K562 (cell line): ENCODE measurements around the gene UBXN11. TPM values are rescaled to one million over a fixed set of nuclear protein-coding genes. Genes with fewer than 3 reads are reported as not detected.
A peak's percentile ranks its signal among the peaks of the same experiment; 100 is the strongest.

Experiments used
- ATAC-seq: fragments of 200-7000 bp; cut with Tn5 transposase; 3 replicates; pipeline ENCODE4 v1.9.1; 2020; ENCODE audit warnings: moderate library complexity
- BruUV-seq: library from RNA; stranded (reverse); fragments of 400-500 nt; replicated peaks from 2 replicates; lab custom pipeline; 2021; lab: Mats Ljungman, UMichigan
- CTCF ChIA-PET: fragments of 300-600 bp; formaldehyde crosslinking; extraction: SDS; loops from one replicate; lab custom pipeline; 2021; ENCODE audit warnings: low intra/inter-chr PET ratio; lab: Yijun Ruan, JAX
- POLR2A ChIA-PET: fragments of 300-600, 350-650 bp; sonication (Branson Sonifier 250); formaldehyde crosslinking; extraction: SDS; loops from one replicate; lab custom pipeline; 2021; ENCODE audit warnings: antibody characterized with exemption, inconsistent platforms; lab: Yijun Ruan, JAX
- DNase-seq, 4 experiments: peaks; one replicate each; pipeline versions ENCODE4 v3.0.0 to v3.0.0-alpha.2; 2011 to 2018; ENCODE audit warnings: low spot score in 3 of 4, mixed read lengths in 3 of 4; ENCODE audit errors: extremely low read depth in 1 of 4
- FAIRE-seq: peaks from 2 replicates; lab custom pipeline; 2011; peaks lifted over from hg19 to GRCh38; lab: Jason Lieb, UNC
- H2AFZ ChIP-seq: 2 replicates; pipeline ENCODE4 v1.6.0; 2011; ENCODE audit warnings: low read depth, low read length, control low read depth, inconsistent platforms
- H3K27ac ChIP-seq: fragments of 200-600 bp; 3 replicates; pipeline ENCODE4 v1.8.0; 2011; ENCODE audit warnings: low read depth, mild to moderate bottlenecking, control low read depth, inconsistent platforms, low read length, moderate library complexity, mixed read lengths; ENCODE audit errors: extremely low read depth
- H3K27me3 ChIP-seq, 2 experiments: fragments of 300-600 bp in 1 of 2; 2 replicates in 1 of 2; 3 replicates in 1 of 2; pipeline versions ENCODE4 v1.6.0 to v1.8.0; 2011; ENCODE audit warnings: inconsistent platforms in 2 of 2, low read length in 2 of 2, mild to moderate bottlenecking in 1 of 2, mixed read lengths in 1 of 2, moderate library complexity in 1 of 2; ENCODE audit not compliant: control insufficient read depth in 2 of 2, insufficient read depth in 2 of 2
- H3K36me3 ChIP-seq: fragments of 300-600 bp; 3 replicates; pipeline ENCODE4 v1.8.0; 2011; ENCODE audit warnings: mild to moderate bottlenecking, low read length, inconsistent platforms; ENCODE audit not compliant: control insufficient read depth, insufficient read depth
- H3K4me1 ChIP-seq, 2 experiments: fragments of 200-600 bp in 1 of 2; replicated peaks in 1 of 2; 2 replicates in 1 of 2; 3 replicates in 1 of 2; pipeline versions ENCODE4 v1.5.1 to v1.8.0; 2011; ENCODE audit warnings: inconsistent platforms in 2 of 2, low read length in 2 of 2, mild to moderate bottlenecking in 1 of 2, mixed read lengths in 1 of 2, moderate library complexity in 1 of 2; ENCODE audit not compliant: control insufficient read depth in 2 of 2, insufficient read depth in 2 of 2
- H3K4me2 ChIP-seq: 2 replicates; pipeline ENCODE4 v1.6.1; 2011; ENCODE audit warnings: low read length, control low read depth, inconsistent platforms, mixed read lengths; ENCODE audit not compliant: insufficient read depth
- H3K4me3 ChIP-seq: fragments of 200-600 bp; sonication (generic), shearing (Covaris generic); 2 replicates; pipeline ENCODE4 v1.5.1; 2016; ENCODE audit warnings: control low read depth, inconsistent platforms
- H3K79me2 ChIP-seq: fragments of 200-600 bp; 3 replicates; pipeline ENCODE4 v1.8.0; 2011; ENCODE audit warnings: low read length, inconsistent platforms; ENCODE audit not compliant: control insufficient read depth, insufficient read depth
- H3K9ac ChIP-seq, 2 experiments: 2 replicates each; pipeline versions ENCODE4 v1.6.0 to v1.6.1; 2011; ENCODE audit warnings: low read depth in 2 of 2, low read length in 2 of 2, control low read depth in 1 of 2, inconsistent platforms in 1 of 2, mild to moderate bottlenecking in 1 of 2, mixed read lengths in 1 of 2; ENCODE audit not compliant: insufficient read depth in 1 of 2
- H3K9me1 ChIP-seq: one replicate; pipeline ENCODE4 v1.6.0; 2011; ENCODE audit warnings: inconsistent platforms, mild to moderate bottlenecking, low read length, moderate library complexity; ENCODE audit not compliant: control insufficient read depth, insufficient read depth
- H3K9me3 ChIP-seq: replicated peaks from 2 replicates; pipeline ENCODE4 v1.5.1; 2011; ENCODE audit warnings: low read depth, low read length, inconsistent platforms; ENCODE audit not compliant: control insufficient read depth, insufficient read depth
- H4K20me1 ChIP-seq: replicated peaks from 2 replicates; pipeline ENCODE4 v1.6.1; 2011; ENCODE audit warnings: low read length, inconsistent platforms, mixed read lengths; ENCODE audit not compliant: control insufficient read depth, insufficient read depth
- ARHGAP35 ChIP-seq: fragments of 450-650 bp; IDR thresholded peaks from 2 replicates; pipeline ENCODE4 v1.6.1; 2018; ENCODE audit not compliant: partially characterized antibody
- CTBP1 ChIP-seq: fragments of 450-650 bp; IDR thresholded peaks from 2 replicates; pipeline ENCODE4 v1.6.1; 2016; ENCODE audit warnings: borderline replicate concordance
- HDAC1 ChIP-seq, 2 experiments: fragments of 450-650 bp; IDR thresholded peaks; 2 replicates each; pipeline ENCODE4 v1.6.1; 2016 to 2017; ENCODE audit warnings: inconsistent platforms in 1 of 2, mild to moderate bottlenecking in 1 of 2, moderate library complexity in 1 of 2
- MTA1 ChIP-seq: fragments of 450-650 bp; IDR thresholded peaks from 2 replicates; pipeline ENCODE4 v1.6.1; 2017; ENCODE audit warnings: borderline replicate concordance
- NR2C1 ChIP-seq, 2 experiments: fragments of 450-650 bp; IDR thresholded peaks; 2 replicates each; pipeline ENCODE4 v1.6.1; 2017; ENCODE audit warnings: mild to moderate bottlenecking in 2 of 2, antibody characterized with exemption in 1 of 2, inconsistent platforms in 1 of 2, missing compliant biosample characterization in 1 of 2, missing genetic modification characterization in 1 of 2
- PHB ChIP-seq: fragments of 250-450 bp; sonication (Bioruptor Pico); IDR thresholded peaks from 2 replicates; pipeline ENCODE4 v1.5.0; 2021
- SIN3B ChIP-seq: fragments of 450-650 bp; IDR thresholded peaks from 2 replicates; pipeline ENCODE4 v1.6.1; 2017; ENCODE audit warnings: low read depth, mild to moderate bottlenecking, moderate library complexity
- SNIP1 ChIP-seq: fragments of 450-650 bp; IDR thresholded peaks from 2 replicates; pipeline ENCODE4 v1.7.1; 2017; ENCODE audit warnings: low read depth, mild to moderate bottlenecking
- TSC22D4 ChIP-seq: fragments of 450-650 bp; IDR thresholded peaks from 2 replicates; pipeline ENCODE4 v1.6.1; 2016; ENCODE audit warnings: missing genetic modification characterization, missing biosample characterization, control low read depth
- ZBTB17 ChIP-seq: fragments of 450-650 bp; formaldehyde crosslinking; IDR thresholded peaks from 2 replicates; pipeline ENCODE4 v1.4.0; 2020; ENCODE audit warnings: mild to moderate bottlenecking
- ZNF316 ChIP-seq: fragments of 450-650 bp; IDR thresholded peaks from 2 replicates; pipeline ENCODE4 v1.6.1; 2016
- WGBS: fragments of 100-300 bp; shearing (Covaris generic); methylation state at CpG from one replicate; pipeline ENCODE4 v1.1.6; 2016; ENCODE audit warnings: low coverage, mixed read lengths; ENCODE audit not compliant: insufficient coverage; ENCODE audit errors: missing lambda C conversion rate; 5-methylcytosine and 5-hydroxymethylcytosine counted together
- in situ Hi-C: fragments of 300-500 bp; cut with MboI; formaldehyde crosslinking; loops from 4 replicates; pipeline ENCODE4 v1.15.0; 2018; ENCODE audit warnings: inconsistent platforms, mixed read lengths
- intact Hi-C: fragments of 100-400 bp; cut with micrococcal nuclease; formaldehyde crosslinking; loops from 2 replicates; pipeline ENCODE4 v1.14.2; 2022
- polyA plus RNA-seq, 8 experiments: library from polyadenylated mRNA; depleted of rRNA in 4 of 8; stranded (reverse) in 5 of 8; unstranded in 3 of 8; fragments of >200 nt; fragmentation: Nextera tagmentation in 2 of 8; fragmentation: Illumina TruSeq in 1 of 8; extraction: Ambion mirVana in 2 of 8; extraction: Trizol in 1 of 8; gene quantifications; 2 replicates each; pipeline versions ENCODE4 v1.2.1 to v1.2.3, GENCODE V29; 2011 to 2014; ENCODE audit warnings: inconsistent platforms in 1 of 8, missing spikeins in 1 of 8
- total RNA-seq, 7 experiments: library from RNA; depleted of rRNA in 6 of 7; stranded (reverse); fragments of >200 nt in 6 of 7; fragmentation: Illumina TruSeq in 2 of 7; extraction: Trizol in 2 of 7; gene quantifications; 2 replicates each; pipeline versions ENCODE4 v1.2.1 to v1.2.3, GENCODE V29; 2011 to 2021; ENCODE audit warnings: low replicate concordance in 1 of 7
- TF ChIP-seq, protein P1 (sequence below): sonication (generic); formaldehyde crosslinking; IDR thresholded peaks from 2 replicates; pipeline ENCODE4 v1.8.1; 2023; ENCODE audit warnings: missing genetic modification reagents, mild to moderate bottlenecking, borderline replicate concordance
- TF ChIP-seq, protein P2 (sequence below): fragments of 450-650 bp; formaldehyde crosslinking; IDR thresholded peaks from 2 replicates; pipeline ENCODE4 v1.4.0; 2020; ENCODE audit warnings: mild to moderate bottlenecking, mixed read lengths
- TF ChIP-seq, protein P3 (sequence below): fragments of 450-650 bp; formaldehyde crosslinking; IDR thresholded peaks from 2 replicates; pipeline ENCODE4 v1.4.0; 2022; ENCODE audit warnings: missing genetic modification characterization

Gene UBXN11
- total and polyA plus RNA-seq, 9 of the 15 experiments (the other 6 are each of a cell fraction or from before 2014, with no cell fraction given): 0.48 to 34.3 (median 11.3) TPM

DNA sequence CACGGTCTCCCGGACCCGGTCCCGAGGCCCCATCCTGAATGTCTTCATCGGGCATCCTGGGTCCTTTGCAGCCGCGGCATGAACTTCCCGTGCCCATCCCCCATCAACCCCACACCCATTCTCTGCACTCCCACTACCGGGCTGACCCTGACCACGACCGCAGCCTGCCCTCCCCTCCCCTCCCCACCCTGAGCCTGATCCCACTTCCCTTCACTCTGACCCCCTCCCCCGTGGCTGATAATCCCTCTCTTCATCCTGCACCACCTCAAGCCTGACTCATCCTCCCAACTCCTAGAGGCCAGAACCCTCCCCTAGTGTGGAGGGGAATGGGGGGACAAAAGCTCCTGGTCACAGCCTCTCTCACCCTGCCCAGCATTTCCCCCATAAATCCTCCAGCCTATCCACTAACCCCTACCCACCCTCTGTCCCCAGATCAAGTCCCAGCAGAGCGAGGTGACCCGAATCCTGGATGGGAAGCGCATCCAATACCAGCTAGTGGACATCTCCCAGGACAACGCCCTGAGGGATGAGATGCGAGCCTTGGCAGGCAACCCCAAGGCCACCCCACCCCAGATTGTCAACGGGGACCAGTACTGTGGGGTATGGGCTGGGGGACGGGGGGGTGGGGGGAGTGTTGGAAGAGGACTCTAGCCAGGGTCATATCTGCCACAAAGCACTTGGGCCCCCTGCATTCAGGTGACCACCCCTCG lies 25.9 kb downstream of the UBXN11 start:
- Histone ChIP-seq H3K36me3 (peaks cover 74% of the 10 kb centered on the region), H3K4me3 (peak overlapping the region; percentile 47), H3K27ac (peak overlapping the region; percentile 81), H3K9me1 (peaks cover 5% of the 10 kb centered on the region), H3K79me2 (peaks cover 24% of the 10 kb centered on the region; the same call in 2 of the 3 replicates), H3K9ac (peak overlapping the region; percentile 62 to 92), H3K9me3 (no peaks in the 10 kb centered on the region), H3K4me1 (peaks cover 83 to 85% of the 10 kb centered on the region in 2 experiments), H2AFZ (peak overlapping the region; percentile 71; the same call in 1 of the 2 replicates), H4K20me1 (0 out of 2 replicates have a peak, but pooled peaks cover 4% of the 10 kb centered on the region), H3K4me2 (peak overlapping the region; percentile 85), H3K27me3 (no peaks in the 10 kb centered on the region)
- intact Hi-C loops: no loop called here
- WGBS: 57% methylated on average over 8 of the region's 20 CpGs
- BruUV-seq: no TSS peak
- POLR2A ChIA-PET: interaction anchor here (0.6 to 1.6 kb wide), 12 partner anchors 8 to 412 kb away, joined by 3 to 6 read pairs (median 3); no protein-coding TSS in a partner anchor
- CTCF ChIA-PET: interaction anchor here (0.8 to 1.5 kb wide), 2 partner anchors 8 to 83 kb away, joined by 3 read pairs; no protein-coding TSS in a partner anchor
- peak; percentile 32 for FAIRE-seq
- DNase-seq: peak; percentile 74 to 87 (median 82)
- in situ Hi-C loops: no loop called here
- ATAC-seq: peak; percentile 1
- peak in 1 of 2 experiments; percentile 73; a peak in 3 of 4 replicates for TF ChIP-seq HDAC1 (IDR thresholded peaks at IDR 0.05)
- TF ChIP-seq, protein P1, sequence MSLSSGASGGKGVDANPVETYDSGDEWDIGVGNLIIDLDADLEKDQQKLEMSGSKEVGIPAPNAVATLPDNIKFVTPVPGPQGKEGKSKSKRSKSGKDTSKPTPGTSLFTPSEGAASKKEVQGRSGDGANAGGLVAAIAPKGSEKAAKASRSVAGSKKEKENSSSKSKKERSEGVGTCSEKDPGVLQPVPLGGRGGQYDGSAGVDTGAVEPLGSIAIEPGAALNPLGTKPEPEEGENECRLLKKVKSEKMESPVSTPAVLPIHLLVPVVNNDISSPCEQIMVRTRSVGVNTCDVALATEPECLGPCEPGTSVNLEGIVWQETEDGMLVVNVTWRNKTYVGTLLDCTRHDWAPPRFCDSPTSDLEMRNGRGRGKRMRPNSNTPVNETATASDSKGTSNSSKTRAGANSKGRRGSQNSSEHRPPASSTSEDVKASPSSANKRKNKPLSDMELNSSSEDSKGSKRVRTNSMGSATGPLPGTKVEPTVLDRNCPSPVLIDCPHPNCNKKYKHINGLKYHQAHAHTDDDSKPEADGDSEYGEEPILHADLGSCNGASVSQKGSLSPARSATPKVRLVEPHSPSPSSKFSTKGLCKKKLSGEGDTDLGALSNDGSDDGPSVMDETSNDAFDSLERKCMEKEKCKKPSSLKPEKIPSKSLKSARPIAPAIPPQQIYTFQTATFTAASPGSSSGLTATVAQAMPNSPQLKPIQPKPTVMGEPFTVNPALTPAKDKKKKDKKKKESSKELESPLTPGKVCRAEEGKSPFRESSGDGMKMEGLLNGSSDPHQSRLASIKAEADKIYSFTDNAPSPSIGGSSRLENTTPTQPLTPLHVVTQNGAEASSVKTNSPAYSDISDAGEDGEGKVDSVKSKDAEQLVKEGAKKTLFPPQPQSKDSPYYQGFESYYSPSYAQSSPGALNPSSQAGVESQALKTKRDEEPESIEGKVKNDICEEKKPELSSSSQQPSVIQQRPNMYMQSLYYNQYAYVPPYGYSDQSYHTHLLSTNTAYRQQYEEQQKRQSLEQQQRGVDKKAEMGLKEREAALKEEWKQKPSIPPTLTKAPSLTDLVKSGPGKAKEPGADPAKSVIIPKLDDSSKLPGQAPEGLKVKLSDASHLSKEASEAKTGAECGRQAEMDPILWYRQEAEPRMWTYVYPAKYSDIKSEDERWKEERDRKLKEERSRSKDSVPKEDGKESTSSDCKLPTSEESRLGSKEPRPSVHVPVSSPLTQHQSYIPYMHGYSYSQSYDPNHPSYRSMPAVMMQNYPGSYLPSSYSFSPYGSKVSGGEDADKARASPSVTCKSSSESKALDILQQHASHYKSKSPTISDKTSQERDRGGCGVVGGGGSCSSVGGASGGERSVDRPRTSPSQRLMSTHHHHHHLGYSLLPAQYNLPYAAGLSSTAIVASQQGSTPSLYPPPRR (CRISPR knock-in tag): peak; percentile 4; the same call in 1 of the 2 replicates
- TF ChIP-seq SIN3B: 0 out of 2 replicates have a peak, but pooled peaks have one; percentile 12
- TF ChIP-seq ZNF316: no peak
- peak; percentile 76; the same call in 1 of the 2 replicates for TF ChIP-seq MTA1
- TF ChIP-seq, protein P2, sequence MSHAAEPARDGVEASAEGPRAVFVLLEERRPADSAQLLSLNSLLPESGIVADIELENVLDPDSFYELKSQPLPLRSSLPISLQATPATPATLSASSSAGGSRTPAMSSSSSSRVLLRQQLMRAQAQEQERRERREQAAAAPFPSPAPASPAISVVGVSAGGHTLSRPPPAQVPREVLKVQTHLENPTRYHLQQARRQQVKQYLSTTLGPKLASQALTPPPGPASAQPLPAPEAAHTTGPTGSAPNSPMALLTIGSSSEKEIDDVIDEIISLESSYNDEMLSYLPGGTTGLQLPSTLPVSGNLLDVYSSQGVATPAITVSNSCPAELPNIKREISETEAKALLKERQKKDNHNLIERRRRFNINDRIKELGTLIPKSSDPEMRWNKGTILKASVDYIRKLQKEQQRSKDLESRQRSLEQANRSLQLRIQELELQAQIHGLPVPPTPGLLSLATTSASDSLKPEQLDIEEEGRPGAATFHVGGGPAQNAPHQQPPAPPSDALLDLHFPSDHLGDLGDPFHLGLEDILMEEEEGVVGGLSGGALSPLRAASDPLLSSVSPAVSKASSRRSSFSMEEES (CRISPR knock-in tag): no peak
- no peak for TF ChIP-seq ZBTB17
- TF ChIP-seq, protein P3, sequence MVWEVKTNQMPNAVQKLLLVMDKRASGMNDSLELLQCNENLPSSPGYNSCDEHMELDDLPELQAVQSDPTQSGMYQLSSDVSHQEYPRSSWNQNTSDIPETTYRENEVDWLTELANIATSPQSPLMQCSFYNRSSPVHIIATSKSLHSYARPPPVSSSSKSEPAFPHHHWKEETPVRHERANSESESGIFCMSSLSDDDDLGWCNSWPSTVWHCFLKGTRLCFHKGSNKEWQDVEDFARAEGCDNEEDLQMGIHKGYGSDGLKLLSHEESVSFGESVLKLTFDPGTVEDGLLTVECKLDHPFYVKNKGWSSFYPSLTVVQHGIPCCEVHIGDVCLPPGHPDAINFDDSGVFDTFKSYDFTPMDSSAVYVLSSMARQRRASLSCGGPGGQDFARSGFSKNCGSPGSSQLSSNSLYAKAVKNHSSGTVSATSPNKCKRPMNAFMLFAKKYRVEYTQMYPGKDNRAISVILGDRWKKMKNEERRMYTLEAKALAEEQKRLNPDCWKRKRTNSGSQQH (CRISPR knock-in tag): 0 out of 2 replicates have a peak, but pooled peaks have one; percentile 8
- peak; percentile 13 for TF ChIP-seq ARHGAP35
- no peak for TF ChIP-seq SNIP1
- no peak for TF ChIP-seq NR2C1 (IDR thresholded peaks at IDR 0.05)
- 0 out of 2 replicates have a peak, but pooled peaks have one; percentile 38 for TF ChIP-seq NR2C1 (tag; IDR thresholded peaks at IDR 0.05)
- no peak for TF ChIP-seq CTBP1
- TF ChIP-seq PHB (CRISPR knock-in tag): no peak
- no peak for TF ChIP-seq TSC22D4 (tag)
